Measurements from ENCODE around the gene KCNJ16. TPM values are rescaled to one million over a fixed set of nuclear protein-coding genes. Genes with fewer than 3 reads are reported as not detected.

KCNJ16 gene
- total RNA-seq, 2 donors from 2014 or later, result 0.19 to 0.38 TPM

- intact Hi-C loops (cut with DNase I), result no loop called here
These were observed 85.0 kb downstream of the KCNJ16 start for GRCh38 chr17:70159980-70160379.

GRCh38 chr17:70161519-70161918 is 86.5 kb downstream of the KCNJ16 start:
- DNase-seq (ENCODE audit: low spot score), result no peak
- intact Hi-C loops (cut with DNase I), result no loop called here

More at GRCh38 chr17:70159980-70160379, 85.0 kb downstream of the KCNJ16 start:
- DNase-seq (ENCODE audit: low spot score), result no peak

GRCh38 chr17:70165383-70165782 is 90.4 kb downstream of the KCNJ16 start:
- DNase-seq (ENCODE audit: low spot score), result no peak

GRCh38 chr17:70166615-70167014 is 91.6 kb downstream of the KCNJ16 start:
- no peak for DNase-seq (ENCODE audit: low spot score)
- intact Hi-C loops (cut with DNase I), result loop anchor here in 1 of 2 donors (5.0 kb wide), 1 partner anchor 1666 kb away; no protein-coding TSS in a partner anchor

More at GRCh38 chr17:70165383-70165782, 90.4 kb downstream of the KCNJ16 start:
- intact Hi-C loops (cut with DNase I), result loop anchor here in 1 of 2 donors (5.0 kb wide), 1 partner anchor 1667 kb away; no protein-coding TSS in a partner anchor

- intact Hi-C loops (cut with DNase I), result loop anchor here in 1 of 2 donors (5.0 kb wide), 1 partner anchor 1664 kb away; no protein-coding TSS in a partner anchor
- DNase-seq (ENCODE audit: low spot score), result peak; percentile 82
These were observed 93.3 kb downstream of the KCNJ16 start for GRCh38 chr17:70168044-70168976.

GRCh38 chr17:70168977-70169708 is 94.1 kb downstream of the KCNJ16 start, which contains the start of gene KCNJ2:
KCNJ2 (plus strand) TSS chr17:70169532; CDS start chr17:70175040, 5,508 bp downstream.
- intact Hi-C loops (cut with DNase I), result loop anchor here in 1 of 2 donors (5.0 kb wide), 1 partner anchor 1663 kb away; no protein-coding TSS in a partner anchor
- DNase-seq (ENCODE audit: low spot score), result peak; percentile 95

GRCh38 chr17:70169709-70170597 is 94.9 kb downstream of the KCNJ16 start:
- DNase-seq (ENCODE audit: low spot score), result no peak
- intact Hi-C loops (cut with DNase I), result loop anchor here in 1 of 2 donors (5.0 kb wide), 1 partner anchor 1662 kb away; no protein-coding TSS in a partner anchor

- intact Hi-C loops (cut with DNase I), result no loop called here
- DNase-seq (ENCODE audit: low spot score), result no peak
These were observed 96.1 kb downstream of the KCNJ16 start for GRCh38 chr17:70171159-70171558.

GRCh38 chr17:70172449-70172848 is 97.4 kb downstream of the KCNJ16 start:
- DNase-seq (ENCODE audit: low spot score), result no peak
- intact Hi-C loops (cut with DNase I), result no loop called here

- DNase-seq (ENCODE audit: low spot score), result no peak
- intact Hi-C loops (cut with DNase I), result no loop called here
These were observed 97.9 kb downstream of the KCNJ16 start for GRCh38 chr17:70172923-70173322.

GRCh38 chr17:70173681-70174080 is 98.7 kb downstream of the KCNJ16 start:
- intact Hi-C loops (cut with DNase I), result no loop called here

GRCh38 chr17:70181376-70181775 is 106.4 kb downstream of the KCNJ16 start:
- DNase-seq (ENCODE audit: low spot score), result no peak
- intact Hi-C loops (cut with DNase I), result no loop called here

More at GRCh38 chr17:70173681-70174080, 98.7 kb downstream of the KCNJ16 start:
- DNase-seq (ENCODE audit: low spot score), result no peak

GRCh38 chr17:70181866-70182265 is 106.8 kb downstream of the KCNJ16 start:
- DNase-seq (ENCODE audit: low spot score), result no peak
- intact Hi-C loops (cut with DNase I), result no loop called here

GRCh38 chr17:70183508-70183907 is 108.5 kb downstream of the KCNJ16 start:
- intact Hi-C loops (cut with DNase I), result no loop called here

GRCh38 chr17:70184207-70184606 is 109.2 kb downstream of the KCNJ16 start:
- intact Hi-C loops (cut with DNase I), result no loop called here
- DNase-seq (ENCODE audit: low spot score), result no peak

More at GRCh38 chr17:70183508-70183907, 108.5 kb downstream of the KCNJ16 start:
- no peak for DNase-seq (ENCODE audit: low spot score)

- no peak for DNase-seq (ENCODE audit: low spot score)
- intact Hi-C loops (cut with DNase I), result no loop called here
These were observed 109.7 kb downstream of the KCNJ16 start for GRCh38 chr17:70184770-70185169.
